ENCODE measurements around the gene ZRANB3. TPM values are rescaled to one million over a fixed set of nuclear protein-coding genes. Genes with fewer than 3 reads are reported as not detected.
A peak's percentile ranks its signal among the peaks of the same experiment; 100 is the strongest.
"Not testable (repeated sequence)": the region's sequence is repeated elsewhere in the genome, so short reads cannot be mapped to it uniquely, and the experiment has no call there.

The ZRANB3 gene
- total and polyA plus RNA-seq, 7 experiments from 2014 or later: 4.7 to 7.4 (median 5.6) TPM

DNA sequence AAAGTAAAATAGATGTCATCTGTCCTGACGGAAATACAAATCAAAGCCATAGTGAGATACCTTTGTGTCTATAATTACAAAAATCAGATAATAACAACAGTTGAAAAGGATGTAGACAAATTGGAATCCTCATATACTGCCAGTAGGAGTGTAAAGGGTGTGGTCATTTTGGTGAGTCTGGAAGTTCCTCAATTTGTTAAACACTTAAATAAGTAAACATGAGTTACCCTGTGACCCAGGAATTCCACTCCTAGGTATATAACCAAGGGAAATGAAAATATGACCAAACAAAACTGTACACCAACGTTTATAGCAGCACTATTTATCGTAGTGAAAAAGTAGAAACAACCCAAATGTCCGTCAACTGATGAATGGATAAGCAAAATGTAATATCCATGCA is 24.3 kb upstream of the ZRANB3 start:
- Histone ChIP-seq H3K27ac (ENCODE audit: low read depth, low read length) (no peak overlapping the region), H3K4me3 (ENCODE audit: low read length) (no peak overlapping the region), H3K36me3 (ENCODE audit: control insufficient read depth in 2 of 3, insufficient read depth in 3 of 3, low read length in 3 of 3) (no peaks in the 10 kb centered on the region), H3K4me1 (ENCODE audit: control insufficient read depth in 2 of 2, insufficient read depth in 2 of 2, low read length in 2 of 2) (no peaks in the 10 kb centered on the region), H3K9me3 (ENCODE audit: control insufficient read depth in 2 of 3, low read length in 3 of 3) (no peaks in the 10 kb centered on the region), H3K27me3 (ENCODE audit: control insufficient read depth in 2 of 2, insufficient read depth in 2 of 2, low read length in 2 of 2) (no peaks in the 10 kb centered on the region)
- H3K27ac Mint-ChIP-seq: no peak overlapping the region
- no peaks in the 10 kb centered on the region for H3K9me3 Mint-ChIP-seq
- ChIA-PET POLR2A (interaction anchor here (0.7 kb wide), 1 partner anchor 10 kb away, joined by 3 read pairs; no protein-coding TSS in a partner anchor), CTCF (no interaction called here)
- DNase-seq: no peak
- no peak overlapping the region for H3K4me3 Mint-ChIP-seq
- peaks cover 0 to 41% (median 33%) of the 10 kb centered on the region in 7 donors for H3K4me1 Mint-ChIP-seq
- H3K27me3 Mint-ChIP-seq: no peaks in the 10 kb centered on the region
- intact Hi-C loops (cut with micrococcal nuclease): no loop called here
- H3K36me3 Mint-ChIP-seq: peaks cover 0 to 34% (median 12%) of the 10 kb centered on the region in 5 donors
- ATAC-seq: no peak

GRCh38 chr2:135552887-135553286 is 21.9 kb upstream of the ZRANB3 start:
- intact Hi-C loops (cut with micrococcal nuclease): no loop called here
- H3K4me3 Mint-ChIP-seq: no peak overlapping the region
- Histone ChIP-seq H3K9me3 (ENCODE audit: control insufficient read depth in 2 of 3, low read length in 3 of 3) (no peaks in the 10 kb centered on the region), H3K27me3 (ENCODE audit: control insufficient read depth in 2 of 2, insufficient read depth in 2 of 2, low read length in 2 of 2) (no peaks in the 10 kb centered on the region), H3K4me3 (ENCODE audit: low read length) (no peak overlapping the region), H3K36me3 (ENCODE audit: control insufficient read depth in 2 of 3, insufficient read depth in 3 of 3, low read length in 3 of 3) (no peaks in the 10 kb centered on the region), H3K4me1 (ENCODE audit: control insufficient read depth in 2 of 2, insufficient read depth in 2 of 2, low read length in 2 of 2) (no peaks in the 10 kb centered on the region), H3K27ac (ENCODE audit: low read depth, low read length) (no peak overlapping the region)
- peaks cover 0 to 46% (median 34%) of the 10 kb centered on the region in 7 donors for H3K4me1 Mint-ChIP-seq
- CTCF ChIA-PET: no interaction called here
- H3K27ac Mint-ChIP-seq: no peak overlapping the region
- no peak for DNase-seq
- H3K9me3 Mint-ChIP-seq: no peaks in the 10 kb centered on the region
- H3K27me3 Mint-ChIP-seq: no peaks in the 10 kb centered on the region
- POLR2A ChIA-PET: no interaction called here
- peaks cover 0 to 30% (median 15%) of the 10 kb centered on the region in 5 donors for H3K36me3 Mint-ChIP-seq
- no peak for ATAC-seq

- intact Hi-C loops (cut with micrococcal nuclease): no loop called here
- Mint-ChIP-seq H3K36me3 (peaks cover 0 to 29% (median 11%) of the 10 kb centered on the region in 5 donors), H3K9me3 (no peaks in the 10 kb centered on the region), H3K27ac (no peak overlapping the region), H3K27me3 (no peaks in the 10 kb centered on the region), H3K4me3 (no peak overlapping the region), H3K4me1 (peaks cover 5 to 44% (median 32%) of the 10 kb centered on the region in 7 donors)
- no peak overlapping the region for H3K27ac ChIP-seq (ENCODE audit: low read depth, low read length)
- H3K4me3 ChIP-seq (ENCODE audit: low read length): no peak overlapping the region
- no peaks in the 10 kb centered on the region for H3K4me1 ChIP-seq (ENCODE audit: control insufficient read depth in 2 of 2, insufficient read depth in 2 of 2, low read length in 2 of 2)
- ATAC-seq (no peak), DNase-seq (no peak)
- H3K36me3 ChIP-seq (ENCODE audit: control insufficient read depth in 2 of 3, insufficient read depth in 3 of 3, low read length in 3 of 3): no peaks in the 10 kb centered on the region
- no peaks in the 10 kb centered on the region for H3K9me3 ChIP-seq (ENCODE audit: control insufficient read depth in 2 of 3, low read length in 3 of 3)
- ChIA-PET CTCF (no interaction called here), POLR2A (no interaction called here)
- no peaks in the 10 kb centered on the region for H3K27me3 ChIP-seq (ENCODE audit: control insufficient read depth in 2 of 2, insufficient read depth in 2 of 2, low read length in 2 of 2)
Measured at GRCh38 chr2:135551356-135551755, 20.3 kb upstream of the ZRANB3 start.

DNA sequence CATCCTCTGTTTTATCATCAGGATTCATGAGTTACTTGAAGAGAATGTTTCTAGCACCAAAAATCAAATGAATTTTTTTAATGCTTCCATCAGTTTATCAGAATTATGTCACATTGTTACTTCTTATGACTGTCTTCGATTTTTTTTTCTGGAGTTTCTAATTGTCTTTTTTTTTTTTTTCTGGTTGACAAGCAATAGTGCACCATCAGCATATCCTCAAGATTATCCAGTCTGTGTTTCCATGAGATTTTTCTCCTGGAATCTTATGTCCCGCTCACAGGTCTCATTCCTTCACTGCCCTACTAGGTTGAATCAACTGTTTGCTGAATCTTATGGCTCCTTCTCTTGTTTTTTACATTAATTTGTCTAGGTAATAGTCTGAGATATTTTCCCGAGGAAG is 16.3 kb upstream of the ZRANB3 start:
- H3K4me3 ChIP-seq (ENCODE audit: low read length): no peak overlapping the region
- CTCF ChIA-PET: no interaction called here
- Mint-ChIP-seq H3K9me3 (peaks cover 0 to 2% (median 0%) of the 10 kb centered on the region in 11 donors), H3K27ac (no peak overlapping the region), H3K4me3 (no peak overlapping the region), H3K4me1 (peaks cover 14 to 46% (median 32%) of the 10 kb centered on the region in 7 donors), H3K27me3 (no peaks in the 10 kb centered on the region), H3K36me3 (peaks cover 0 to 14% (median 5%) of the 10 kb centered on the region in 5 donors)
- H3K27me3 ChIP-seq (ENCODE audit: control insufficient read depth in 2 of 2, insufficient read depth in 2 of 2, low read length in 2 of 2): no peaks in the 10 kb centered on the region
- POLR2A ChIA-PET: no interaction called here
- no peak overlapping the region for H3K27ac ChIP-seq (ENCODE audit: low read depth, low read length)
- no peaks in the 10 kb centered on the region for H3K36me3 ChIP-seq (ENCODE audit: control insufficient read depth in 2 of 3, insufficient read depth in 3 of 3, low read length in 3 of 3)
- DNase-seq (no peak), ATAC-seq (no peak)
- intact Hi-C loops (cut with micrococcal nuclease): no loop called here
- H3K9me3 ChIP-seq (ENCODE audit: control insufficient read depth in 2 of 3, low read length in 3 of 3): no peaks in the 10 kb centered on the region
- peaks cover 4 to 5% of the 10 kb centered on the region in 2 donors for H3K4me1 ChIP-seq (ENCODE audit: control insufficient read depth in 2 of 2, insufficient read depth in 2 of 2, low read length in 2 of 2)

DNA sequence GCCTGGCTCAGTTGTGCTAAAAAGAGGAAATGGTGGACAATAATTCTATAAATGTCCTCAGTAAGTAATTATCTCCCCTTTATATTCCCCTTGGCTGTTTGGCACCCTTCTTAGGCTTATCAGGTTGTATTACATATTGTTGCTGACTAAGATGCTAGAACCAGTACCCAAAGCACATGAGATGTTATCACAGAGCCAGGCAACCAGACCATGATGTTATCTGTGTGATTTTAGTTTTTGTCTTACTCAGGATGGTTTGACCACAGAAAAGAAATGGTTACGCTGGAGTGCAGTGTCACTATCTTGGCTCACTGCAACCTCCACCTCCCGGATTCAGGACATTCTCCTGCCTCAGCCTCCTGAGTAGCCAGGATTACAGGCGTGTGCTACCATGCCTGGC is 15.4 kb upstream of the ZRANB3 start:
- Histone ChIP-seq H3K9me3 (ENCODE audit: control insufficient read depth in 2 of 3, low read length in 3 of 3) (no peaks in the 10 kb centered on the region), H3K36me3 (ENCODE audit: control insufficient read depth in 2 of 3, insufficient read depth in 3 of 3, low read length in 3 of 3) (no peaks in the 10 kb centered on the region), H3K4me3 (ENCODE audit: low read length) (no peak overlapping the region), H3K4me1 (ENCODE audit: control insufficient read depth in 2 of 2, insufficient read depth in 2 of 2, low read length in 2 of 2) (peaks cover 4 to 5% of the 10 kb centered on the region in 2 donors), H3K27me3 (ENCODE audit: control insufficient read depth in 2 of 2, insufficient read depth in 2 of 2, low read length in 2 of 2) (no peaks in the 10 kb centered on the region), H3K27ac (ENCODE audit: low read depth, low read length) (no peak overlapping the region)
- Mint-ChIP-seq H3K27me3 (no peaks in the 10 kb centered on the region), H3K27ac (peak overlapping the region in 1 of 9 donors; percentile 0), H3K36me3 (peaks cover 0 to 14% (median 5%) of the 10 kb centered on the region in 5 donors), H3K4me1 (peaks cover 14 to 46% (median 32%) of the 10 kb centered on the region in 7 donors), H3K9me3 (peaks cover 0 to 2% (median 0%) of the 10 kb centered on the region in 11 donors), H3K4me3 (no peak overlapping the region)
- no peak for DNase-seq
- intact Hi-C loops (cut with micrococcal nuclease): no loop called here
- ATAC-seq: peak; percentile 37
- POLR2A ChIA-PET: no interaction called here
- CTCF ChIA-PET: no interaction called here

DNA sequence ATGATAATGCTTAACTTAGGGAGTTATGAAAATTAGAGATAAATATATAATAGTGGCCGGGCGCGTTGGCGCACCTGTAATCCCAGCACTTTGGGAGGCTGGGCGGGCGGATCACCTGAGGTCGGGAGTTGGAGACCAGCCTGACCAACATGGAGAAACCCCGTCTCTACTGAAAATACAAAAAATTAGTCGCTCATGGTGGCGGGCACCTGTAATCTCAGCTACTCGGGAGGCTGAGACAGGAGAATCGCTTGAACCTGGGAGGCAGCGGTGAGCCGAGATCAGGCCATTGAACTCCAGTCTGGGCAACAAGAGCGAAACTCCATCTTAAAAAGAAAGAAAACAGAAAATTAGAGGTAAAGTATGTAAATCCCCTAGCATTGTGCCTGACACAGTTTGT is 2.5 kb upstream of the ZRANB3 start:
- intact Hi-C loops (cut with micrococcal nuclease): loop anchor here in 1 of 2 donors (5.0 to 10.0 kb wide), 4 partner anchors 451 to 849 kb away; partner anchors contain the start of gene DARS1
- H3K4me3 ChIP-seq (ENCODE audit: low read length); H3K27ac ChIP-seq (ENCODE audit: low read depth, low read length); H3K27ac Mint-ChIP-seq; H3K9me3 Mint-ChIP-seq; H3K36me3 Mint-ChIP-seq; ATAC-seq; H3K27me3 Mint-ChIP-seq; CTCF ChIA-PET; POLR2A ChIA-PET; H3K9me3 ChIP-seq (ENCODE audit: control insufficient read depth in 2 of 3, low read length in 3 of 3); DNase-seq; H3K27me3 ChIP-seq (ENCODE audit: control insufficient read depth in 2 of 2, insufficient read depth in 2 of 2, low read length in 2 of 2); H3K36me3 ChIP-seq (ENCODE audit: control insufficient read depth in 2 of 3, insufficient read depth in 3 of 3, low read length in 3 of 3): not testable (repeated sequence)
- Mint-ChIP-seq H3K4me3 (peak overlapping the region in 3 of 10 donors; percentile 39 to 53 (median 48)), H3K4me1 (peaks cover 8 to 42% (median 34%) of the 10 kb centered on the region in 7 donors)
- H3K4me1 ChIP-seq (ENCODE audit: control insufficient read depth in 2 of 2, insufficient read depth in 2 of 2, low read length in 2 of 2): peaks cover 4 to 21% of the 10 kb centered on the region in 2 donors

GRCh38 chr2:135532581-135532980 is 1.6 kb upstream of the ZRANB3 start:
- Mint-ChIP-seq H3K27me3 (no peaks in the 10 kb centered on the region), H3K4me1 (peaks cover 8 to 42% (median 34%) of the 10 kb centered on the region in 7 donors), H3K9me3 (peaks cover 0 to 1% (median 0%) of the 10 kb centered on the region in 11 donors), H3K4me3 (peak overlapping the region in 3 of 10 donors; percentile 48 to 75 (median 66)), H3K36me3 (peaks cover 0 to 2% (median 0%) of the 10 kb centered on the region in 5 donors), H3K27ac (peak overlapping the region in 5 of 9 donors; percentile 34 to 78 (median 49))
- ChIA-PET CTCF (interaction anchor here (1.0 kb wide), 1 partner anchor 53 kb away, joined by 3 read pairs; no protein-coding TSS in a partner anchor), POLR2A (interaction anchor here (0.7 to 2.4 kb wide), 3 partner anchors 57 to 615 kb away, joined by 3 to 18 read pairs (median 5); partner anchors contain the start of gene CCNT2)
- H3K4me3 ChIP-seq (ENCODE audit: low read length): no peak overlapping the region
- H3K27ac ChIP-seq (ENCODE audit: low read depth, low read length): no peak overlapping the region
- no peaks in the 10 kb centered on the region for H3K27me3 ChIP-seq (ENCODE audit: control insufficient read depth in 2 of 2, insufficient read depth in 2 of 2, low read length in 2 of 2)
- H3K9me3 ChIP-seq (ENCODE audit: control insufficient read depth in 2 of 3, low read length in 3 of 3): no peaks in the 10 kb centered on the region
- intact Hi-C loops (cut with micrococcal nuclease): loop anchor here in 1 of 2 donors (5.0 to 10.0 kb wide), 4 partner anchors 452 to 850 kb away; partner anchors contain the start of gene DARS1
- no peak for DNase-seq
- peaks cover 4 to 21% of the 10 kb centered on the region in 2 donors for H3K4me1 ChIP-seq (ENCODE audit: control insufficient read depth in 2 of 2, insufficient read depth in 2 of 2, low read length in 2 of 2)
- peaks cover 0 to 5% (median 0%) of the 10 kb centered on the region in 3 experiments for H3K36me3 ChIP-seq (ENCODE audit: control insufficient read depth in 2 of 3, insufficient read depth in 3 of 3, low read length in 3 of 3)
- no peak for ATAC-seq

Data from naive thymus-derived CD4-positive, alpha-beta T cell (primary cell).